Activated CD4-positive, CD25-positive, alpha-beta regulatory T cell (primary cell): ENCODE measurements around the gene PCSK1N.
"Not testable (repeated sequence)": the region's sequence is repeated elsewhere in the genome, so short reads cannot be mapped to it uniquely, and the experiment has no call there.

ENCODE experiments used
- DNase-seq, 4 experiments: peaks; one replicate each; lab custom pipeline; 2025; lab: John Stamatoyannopoulos, UW

Gene PCSK1N, protein sequence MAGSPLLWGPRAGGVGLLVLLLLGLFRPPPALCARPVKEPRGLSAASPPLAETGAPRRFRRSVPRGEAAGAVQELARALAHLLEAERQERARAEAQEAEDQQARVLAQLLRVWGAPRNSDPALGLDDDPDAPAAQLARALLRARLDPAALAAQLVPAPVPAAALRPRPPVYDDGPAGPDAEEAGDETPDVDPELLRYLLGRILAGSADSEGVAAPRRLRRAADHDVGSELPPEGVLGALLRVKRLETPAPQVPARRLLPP

DNA sequence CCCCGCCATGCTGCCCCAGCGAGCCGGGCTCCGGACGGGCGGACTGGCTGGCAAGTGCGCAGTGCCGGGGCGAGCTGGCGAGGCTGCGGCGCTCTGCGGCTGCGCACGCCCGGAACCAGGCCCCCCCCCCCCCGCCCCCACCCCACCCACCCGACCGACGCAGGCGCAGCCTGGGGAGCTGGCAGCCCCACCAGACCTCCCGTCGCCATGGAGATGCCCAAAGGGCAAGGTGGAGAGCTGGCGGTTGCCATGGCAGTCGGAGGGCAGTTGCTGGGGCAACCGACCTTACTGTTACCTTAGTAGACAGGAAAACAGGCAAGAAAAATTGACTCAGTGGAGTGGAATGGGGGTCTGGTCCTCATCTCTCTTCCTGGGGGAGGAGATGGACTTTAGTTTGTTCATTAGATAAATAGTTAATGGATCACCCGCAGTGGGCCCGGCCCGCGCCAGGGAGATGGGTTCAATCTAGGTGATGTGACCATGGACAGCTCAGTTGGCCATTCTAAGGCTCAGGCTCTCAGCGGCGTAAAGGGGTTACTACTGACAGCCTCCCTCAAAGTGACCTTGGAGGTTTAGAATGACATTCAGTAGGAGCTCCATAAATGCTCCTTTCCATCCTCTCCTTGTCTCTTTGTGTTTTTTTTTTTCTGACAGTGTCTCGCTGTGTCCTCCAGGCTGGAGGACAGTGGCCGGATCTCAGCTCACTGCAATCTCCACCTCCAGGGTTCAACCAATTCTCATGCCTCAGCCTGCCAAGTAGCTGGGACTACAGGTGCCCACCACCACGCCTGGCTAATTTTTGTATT lies at the start of gene PCSK1N:
Gene PCSK1N (minus strand): TSS at position 87 of the 806 bp plus-strand sequence. CDS start 78 bp downstream, at position 9.
- no peak for DNase-seq

DNA sequence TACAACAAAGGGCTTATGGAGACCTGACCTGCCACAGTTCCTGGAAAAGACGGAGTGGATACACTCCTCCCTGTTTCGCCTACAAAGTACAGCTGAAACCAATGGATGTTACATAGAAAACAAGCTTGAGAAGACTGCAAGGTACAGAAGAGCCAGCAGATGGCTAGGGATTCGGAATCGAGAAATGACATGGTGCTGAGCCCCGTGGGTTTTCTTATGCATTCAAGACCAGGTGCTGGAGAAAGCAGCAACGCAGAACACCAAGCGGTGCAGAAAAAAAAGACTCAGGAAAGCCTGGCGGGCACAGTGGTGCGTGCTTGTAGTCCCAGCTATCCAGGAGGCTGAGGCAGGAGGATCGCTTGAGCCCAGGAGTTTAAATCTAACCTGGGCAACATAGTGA lies 48.3 kb upstream of the PCSK1N start:
- no peak for DNase-seq

DNA sequence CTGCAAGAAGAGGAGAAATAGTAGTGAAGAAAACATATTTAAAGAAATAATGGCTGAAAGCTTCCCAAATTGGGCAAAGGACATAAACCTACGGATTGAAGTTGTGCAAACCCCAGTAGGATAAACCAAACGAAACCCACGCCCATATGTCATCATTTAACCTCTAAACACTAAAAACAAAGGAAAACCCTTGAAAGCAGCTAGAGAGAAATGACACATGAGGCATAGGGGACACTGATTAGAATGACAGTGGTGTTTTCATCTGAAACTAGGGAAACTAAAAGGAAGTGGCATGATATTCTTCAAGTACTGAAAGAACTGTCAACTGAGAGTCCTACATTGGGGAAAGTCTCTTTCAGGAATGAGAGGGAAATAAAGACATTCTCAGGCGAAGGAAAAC lies 41.5 kb upstream of the PCSK1N start:
- DNase-seq: not testable (repeated sequence)

DNA sequence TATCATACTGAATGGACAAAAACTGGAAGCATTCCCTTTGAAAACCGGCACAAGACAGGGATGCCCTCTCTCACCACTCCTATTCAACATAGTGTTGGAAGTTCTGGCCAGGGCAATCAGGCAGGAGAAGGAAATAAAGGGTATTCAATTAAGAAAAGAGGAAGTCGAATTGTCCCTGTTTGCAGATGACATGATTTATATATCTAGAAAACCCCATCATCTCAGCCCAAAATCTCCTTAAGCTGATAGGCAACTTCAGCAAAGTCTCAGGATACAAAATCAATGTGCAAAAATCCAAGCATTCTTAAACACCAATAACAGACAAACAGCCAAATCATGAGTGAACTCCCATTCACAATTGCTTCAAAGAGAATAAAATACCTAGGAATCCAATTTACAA lies 36.6 kb upstream of the PCSK1N start:
- not testable (repeated sequence) for DNase-seq

DNA sequence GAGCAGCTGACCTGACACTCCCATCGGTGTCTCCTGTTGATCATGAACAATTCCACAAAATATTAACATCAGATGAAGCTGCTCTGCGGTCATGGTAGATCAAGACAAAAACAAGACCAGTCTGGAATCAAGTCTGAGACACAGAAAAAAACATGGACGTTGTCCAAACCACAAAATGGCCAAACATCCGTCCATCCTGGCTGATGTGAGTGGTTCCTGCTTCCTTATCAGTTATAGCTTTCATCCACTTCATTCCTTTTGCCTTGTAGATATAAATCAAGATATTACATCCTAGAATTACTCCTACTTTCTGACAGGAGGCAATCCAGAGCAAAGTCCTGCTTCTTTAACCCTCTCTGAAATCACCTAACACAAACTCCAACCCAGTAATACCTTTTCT lies 28.8 kb upstream of the PCSK1N start:
- no peak for DNase-seq

DNA sequence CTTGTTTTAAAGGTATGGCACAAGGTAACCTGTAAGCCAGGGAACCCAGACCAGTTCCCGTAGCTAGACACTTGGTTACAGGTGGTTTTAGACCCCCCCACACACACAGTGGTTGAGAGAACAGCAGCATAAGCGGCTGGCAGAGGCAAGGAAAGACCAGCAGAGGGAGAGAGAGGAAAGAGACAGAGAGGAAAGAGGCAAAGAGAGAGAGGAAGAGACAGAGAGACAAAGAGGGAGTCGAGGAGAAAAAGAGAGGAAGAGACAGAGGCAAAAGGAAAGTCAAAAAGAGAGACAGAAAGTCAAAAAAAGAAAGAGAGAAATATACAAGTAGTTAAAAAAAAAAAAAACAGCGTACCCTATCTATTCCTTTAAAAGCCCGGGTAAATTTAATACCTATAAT lies 19.5 kb upstream of the PCSK1N start:
- no peak for DNase-seq

DNA sequence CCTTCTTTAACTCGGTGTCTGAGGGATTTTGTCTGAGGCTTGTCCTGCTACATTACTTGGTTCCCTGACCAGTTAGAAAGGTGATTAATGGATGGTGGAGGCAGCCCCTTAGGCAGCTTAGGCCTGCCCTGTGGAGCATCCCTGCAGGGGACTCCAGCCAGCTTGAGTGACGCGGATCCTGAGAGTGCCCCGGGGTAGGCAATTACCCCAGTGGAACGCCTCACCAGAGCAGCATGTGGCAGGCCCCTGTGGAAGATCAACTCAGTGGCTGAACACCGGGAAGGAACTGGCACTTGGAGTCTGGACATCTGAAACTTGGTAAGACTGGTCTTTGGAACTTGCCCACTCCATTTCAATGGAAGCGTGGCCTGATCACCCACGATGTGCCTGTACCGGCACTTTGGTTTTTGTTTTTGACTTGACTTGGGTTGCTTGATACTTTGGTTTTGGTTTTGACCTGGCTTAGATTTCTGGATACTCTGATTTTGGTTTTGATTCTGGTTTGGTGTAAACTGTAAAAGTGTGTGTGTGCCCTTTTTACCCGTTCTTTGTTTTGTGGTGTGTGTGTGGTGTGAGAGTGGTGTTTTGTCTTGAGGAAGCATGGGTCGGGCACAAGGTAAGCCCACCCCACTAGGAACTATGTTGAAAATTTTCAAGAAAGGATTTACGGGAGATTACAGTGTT lies 18.9 kb upstream of the PCSK1N start:
- DNase-seq: not testable (repeated sequence)

DNA sequence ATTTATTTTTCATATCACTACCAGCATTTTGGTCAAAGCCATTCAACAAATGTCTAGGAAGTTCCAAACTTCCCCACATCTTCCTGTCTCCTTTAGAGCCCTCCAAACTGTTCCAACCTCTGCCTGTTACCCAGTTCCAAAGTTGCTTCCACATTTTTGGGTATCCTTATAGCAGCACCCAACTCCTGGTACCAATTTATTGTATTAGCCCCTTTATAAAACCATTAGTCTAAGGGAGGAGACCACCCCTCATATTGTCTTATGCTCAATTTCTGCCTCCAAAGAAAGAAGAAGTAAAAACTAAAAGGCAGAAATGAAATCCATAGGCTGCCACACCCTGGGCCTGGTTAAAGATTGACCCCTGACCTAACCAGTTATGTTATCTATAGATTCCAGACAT lies 18.1 kb upstream of the PCSK1N start:
- not testable (repeated sequence) for DNase-seq

DNA sequence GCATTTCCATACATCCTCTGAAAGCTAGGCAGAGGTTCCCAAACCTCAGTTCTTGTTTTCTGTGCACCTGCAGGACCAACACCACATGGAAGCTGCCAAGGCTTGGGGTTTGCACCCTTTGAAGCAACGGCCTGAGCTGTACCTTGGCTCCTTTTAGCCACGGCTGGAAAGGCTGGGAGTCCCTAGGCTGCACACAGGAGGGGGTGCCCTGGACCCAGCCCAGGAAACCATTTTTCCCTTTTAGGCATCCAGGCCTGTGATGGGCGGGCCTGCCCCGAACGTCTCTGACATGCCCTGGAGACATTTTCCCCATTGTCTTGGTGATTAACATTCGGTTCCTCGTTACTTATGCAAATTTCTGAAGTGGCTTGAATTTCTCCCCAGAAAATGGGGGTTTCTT lies 17.4 kb upstream of the PCSK1N start:
- no peak for DNase-seq

DNA sequence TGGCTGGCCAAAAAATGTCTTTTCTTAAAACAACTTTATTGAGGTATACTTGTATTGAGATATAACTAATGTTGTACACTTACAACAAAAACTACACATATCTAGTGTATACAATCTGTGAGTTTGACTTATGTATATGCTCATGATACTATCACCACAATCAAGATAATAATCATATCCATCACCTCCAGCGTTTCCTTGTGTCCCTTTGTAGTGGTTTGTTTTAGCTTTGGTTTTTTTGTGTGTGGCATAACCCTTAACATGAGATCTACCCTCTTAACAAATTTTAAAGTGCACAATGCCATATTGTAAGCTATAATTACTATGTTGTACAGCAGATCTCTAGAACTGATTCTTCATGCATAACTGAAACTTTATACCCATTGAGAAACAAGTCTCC lies 13.4 kb upstream of the PCSK1N start:
- DNase-seq: no peak

DNA sequence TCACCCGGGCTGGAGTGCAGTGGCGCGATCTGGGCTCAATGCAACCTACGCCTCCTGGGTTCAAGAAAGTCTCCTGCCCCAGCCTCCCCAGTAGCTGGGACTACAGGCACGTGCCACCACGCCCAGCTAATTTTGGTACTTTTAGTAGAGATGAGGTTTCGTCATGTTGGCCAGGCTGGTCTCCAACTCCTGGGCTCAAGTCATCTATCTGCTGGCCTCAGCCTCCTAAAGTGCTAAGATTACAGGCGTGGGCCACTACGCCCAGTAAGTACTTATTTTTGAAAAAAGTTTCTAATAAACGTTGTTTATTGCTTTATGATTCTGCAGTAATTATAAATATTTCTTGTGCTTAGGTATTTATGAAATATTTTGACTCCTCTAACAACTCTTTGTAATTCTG lies 4.3 kb upstream of the PCSK1N start:
- DNase-seq: no peak

DNA sequence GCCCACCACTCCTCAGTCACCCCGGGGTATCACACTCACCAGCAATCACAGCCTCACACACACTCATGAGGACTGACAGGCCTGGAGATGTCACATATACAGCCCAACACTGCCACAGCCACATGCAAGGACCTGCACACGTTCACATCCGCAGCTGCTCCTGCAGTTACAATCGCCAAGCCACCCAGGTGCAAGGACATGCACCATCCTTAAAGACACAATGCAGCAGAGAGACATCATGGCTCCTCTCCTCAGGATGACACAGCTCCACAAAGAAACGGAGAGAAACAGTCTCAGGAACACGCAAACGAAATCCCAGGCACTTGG lies 1.1 kb downstream of the PCSK1N start:
- no peak for DNase-seq

DNA sequence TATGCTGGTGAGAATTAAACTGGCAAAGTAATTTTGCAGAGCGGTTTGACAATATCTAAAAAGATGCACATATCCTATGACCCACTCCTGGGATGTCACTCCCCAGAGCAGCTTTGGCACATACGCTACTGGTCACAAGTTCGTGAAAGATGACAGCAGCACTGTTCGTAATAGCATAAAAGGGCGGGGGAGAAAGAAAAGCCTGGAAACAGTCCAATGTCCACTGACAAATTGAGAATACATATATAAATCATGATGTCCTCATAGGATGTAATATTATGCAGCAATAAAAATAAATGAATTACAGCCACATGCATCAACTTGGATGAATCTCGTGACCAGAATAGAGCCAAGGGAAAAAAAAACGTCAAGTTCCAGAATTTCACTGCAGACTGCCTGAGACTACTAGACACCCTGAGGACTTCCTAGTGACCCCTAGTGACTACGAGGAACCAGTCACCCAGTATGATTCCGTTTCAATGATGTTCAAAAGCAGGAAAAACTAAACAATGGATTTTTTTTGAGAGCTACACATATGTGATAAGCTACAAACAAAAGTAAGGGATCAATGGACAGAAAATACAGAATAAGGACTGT lies 1.8 kb downstream of the PCSK1N start:
- DNase-seq: no peak

DNA sequence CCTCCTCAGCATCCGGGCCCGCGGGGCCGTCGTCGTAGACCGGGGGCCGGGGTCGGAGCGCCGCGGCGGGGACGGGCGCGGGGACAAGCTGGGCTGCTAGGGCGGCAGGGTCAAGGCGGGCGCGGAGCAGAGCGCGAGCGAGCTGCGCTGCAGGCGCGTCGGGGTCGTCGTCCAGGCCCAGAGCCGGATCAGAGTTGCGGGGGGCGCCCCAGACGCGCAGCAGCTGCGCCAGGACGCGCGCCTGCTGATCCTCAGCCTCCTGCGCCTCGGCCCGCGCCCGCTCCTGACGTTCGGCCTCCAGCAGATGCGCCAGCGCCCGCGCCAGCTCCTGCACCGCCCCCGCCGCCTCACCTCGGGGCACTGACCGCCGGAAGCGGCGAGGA lies 3.5 kb downstream of the PCSK1N start:
- no peak for DNase-seq

DNA sequence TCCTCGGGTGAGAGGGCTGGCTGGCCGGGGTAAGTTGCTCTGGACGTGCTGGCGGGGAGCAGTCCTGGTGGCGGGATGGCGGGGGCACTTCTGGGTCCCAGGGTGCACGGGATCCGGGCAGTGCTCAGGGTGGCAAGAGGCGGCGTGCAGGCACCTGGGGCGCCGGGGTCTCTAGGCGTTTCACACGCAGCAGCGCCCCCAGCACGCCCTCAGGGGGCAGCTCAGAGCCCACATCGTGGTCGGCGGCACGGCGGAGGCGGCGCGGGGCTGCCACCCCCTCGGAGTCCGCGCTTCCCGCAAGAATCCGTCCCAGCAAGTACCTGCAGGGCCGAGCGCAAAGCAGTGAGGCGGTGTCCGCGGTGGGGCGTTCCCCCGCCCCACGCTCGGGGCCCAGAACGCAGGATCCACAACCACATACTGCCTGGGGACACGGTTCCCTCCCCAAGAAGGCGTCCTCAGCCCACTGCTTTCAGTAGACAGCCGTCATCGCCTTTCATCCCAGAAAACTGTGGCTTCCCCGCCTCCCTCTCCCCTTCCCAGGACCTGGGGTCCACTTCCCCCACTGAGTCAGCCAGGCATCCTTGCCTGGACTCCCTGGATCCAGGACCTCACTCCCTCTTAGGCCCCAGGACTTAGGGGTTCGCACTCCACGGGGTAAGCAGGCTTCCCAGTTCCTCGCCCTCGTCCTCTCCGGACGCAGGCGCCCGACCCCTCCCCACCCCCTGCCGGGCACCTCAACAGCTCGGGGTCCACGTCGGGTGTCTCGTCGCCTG lies 4.1 kb downstream of the PCSK1N start:
- no peak for DNase-seq

DNA sequence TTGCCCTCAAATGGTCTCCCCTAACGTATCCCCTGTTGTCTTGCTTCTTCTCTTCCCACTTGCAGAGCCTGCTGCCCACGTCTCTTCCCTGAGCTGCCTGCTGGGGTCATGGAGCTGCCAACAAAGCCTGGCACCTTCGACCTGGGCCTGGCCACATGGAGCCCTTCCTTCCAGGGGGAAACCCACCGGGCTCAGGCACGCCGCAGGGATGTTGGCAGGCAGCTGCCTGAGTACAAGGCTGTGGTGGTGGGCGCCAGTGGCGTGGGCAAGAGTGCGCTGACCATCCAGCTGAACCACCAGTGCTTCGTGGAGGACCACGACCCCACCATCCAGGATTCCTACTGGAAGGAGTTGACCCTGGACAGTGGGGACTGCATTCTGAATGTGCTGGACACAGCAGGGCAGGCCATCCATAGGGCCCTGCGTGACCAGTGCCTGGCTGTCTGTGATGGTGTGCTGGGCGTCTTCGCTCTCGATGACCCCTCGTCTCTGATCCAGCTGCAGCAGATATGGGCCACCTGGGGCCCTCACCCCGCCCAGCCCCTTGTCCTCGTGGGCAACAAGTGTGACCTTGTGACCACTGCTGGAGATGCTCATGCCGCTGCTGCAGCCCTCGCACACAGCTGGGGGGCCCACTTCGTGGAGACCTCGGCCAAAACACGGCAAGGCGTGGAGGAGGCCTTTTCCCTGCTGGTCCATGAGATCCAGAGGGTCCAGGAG lies 6.2 kb downstream of the PCSK1N start:
- no peak for DNase-seq

DNA sequence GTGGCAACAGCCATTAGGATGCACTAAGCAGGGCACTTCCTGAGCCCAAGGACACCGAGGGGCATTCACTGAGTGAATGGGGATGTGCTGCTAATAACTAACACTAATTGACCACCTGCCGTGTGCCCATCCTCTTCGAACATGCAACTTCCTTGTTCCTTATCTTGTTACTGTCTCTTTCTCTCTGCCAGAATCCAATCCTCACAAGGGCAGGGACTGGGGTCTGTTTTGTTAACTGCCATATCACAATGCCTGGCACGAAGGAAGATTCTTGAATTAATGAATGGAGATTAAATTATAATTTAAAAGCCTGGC lies 7.8 kb downstream of the PCSK1N start:
- no peak for DNase-seq

DNA sequence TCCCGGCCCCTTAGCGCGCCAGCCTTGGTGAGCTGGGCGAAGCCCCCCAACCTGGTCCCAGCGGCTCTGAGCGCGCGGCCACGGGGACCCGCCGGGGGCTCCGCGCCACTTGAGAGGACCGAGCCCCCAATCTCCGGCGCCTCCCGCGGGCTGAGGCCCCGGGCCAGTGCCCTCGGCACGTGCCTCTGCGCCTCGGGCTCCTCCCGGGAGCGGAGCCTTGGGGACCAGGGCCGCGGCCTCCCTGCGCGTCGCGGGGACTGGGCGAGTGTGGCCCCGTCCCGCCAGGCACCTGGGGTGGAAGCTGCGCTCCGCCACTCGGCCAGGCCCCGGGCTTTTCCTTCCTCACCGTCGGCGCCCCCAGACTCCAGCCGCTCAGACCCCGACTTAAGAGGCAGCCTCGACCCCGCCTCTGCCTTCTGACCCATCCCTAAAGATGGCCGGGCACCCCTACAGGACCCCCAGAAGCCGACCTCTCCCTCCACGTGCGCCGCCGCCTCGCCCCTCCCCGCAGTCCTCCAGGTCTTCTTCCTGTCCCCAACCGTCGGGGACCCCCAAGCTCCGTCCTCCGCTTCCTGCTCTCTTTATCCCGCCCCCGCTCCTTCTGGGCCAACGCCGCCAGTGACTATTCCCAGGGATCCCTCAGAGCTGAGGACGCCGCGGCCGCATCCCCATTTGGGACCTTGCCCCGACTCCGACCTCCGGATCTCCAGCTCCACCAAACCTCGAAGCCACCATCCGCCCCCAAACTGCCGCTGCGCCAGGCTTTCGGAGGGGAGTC lies 8.3 kb downstream of the PCSK1N start:
- DNase-seq: no peak

DNA sequence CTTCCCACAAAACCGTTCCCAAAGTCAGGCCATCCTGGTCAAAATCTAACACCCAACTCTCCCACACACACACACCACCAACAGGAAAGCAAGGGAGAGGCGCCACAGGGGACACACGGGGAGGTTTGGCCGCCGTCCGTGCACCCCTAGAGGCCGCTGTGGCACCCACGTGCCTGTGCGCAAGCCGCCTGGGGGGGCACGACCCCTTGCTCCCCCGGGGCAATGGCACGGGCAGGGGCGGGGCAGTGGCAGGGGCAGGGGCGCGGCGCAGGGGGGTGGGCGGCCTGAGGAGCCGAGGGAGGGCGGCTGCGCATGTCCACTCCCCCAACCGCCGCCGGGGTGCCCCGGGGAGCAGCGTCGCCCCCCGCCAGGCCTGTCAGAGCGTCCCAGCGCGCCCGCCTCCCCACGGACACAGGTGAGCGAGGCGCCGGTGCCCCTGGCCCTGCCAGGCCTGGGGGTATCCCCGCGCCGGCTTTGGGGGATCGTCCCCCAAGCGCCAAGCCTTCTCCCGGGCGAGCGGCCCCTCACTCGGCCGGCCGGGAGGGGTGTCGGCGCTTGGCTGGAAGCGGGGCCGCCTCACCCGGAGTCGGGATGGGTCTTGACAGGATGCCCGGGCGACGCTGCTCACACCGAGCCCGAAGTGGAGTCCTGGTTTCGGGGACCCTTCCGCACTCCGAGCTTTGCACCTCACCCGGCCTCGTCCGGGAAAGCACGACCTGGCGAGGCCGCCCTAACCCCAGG lies 9.1 kb downstream of the PCSK1N start, which contains the start of gene ERAS:
Gene ERAS (plus strand): TSS at position 379 of the 741 bp plus-strand sequence. CDS start 2,611 bp downstream, outside the sequence.
- DNase-seq: no peak

DNA sequence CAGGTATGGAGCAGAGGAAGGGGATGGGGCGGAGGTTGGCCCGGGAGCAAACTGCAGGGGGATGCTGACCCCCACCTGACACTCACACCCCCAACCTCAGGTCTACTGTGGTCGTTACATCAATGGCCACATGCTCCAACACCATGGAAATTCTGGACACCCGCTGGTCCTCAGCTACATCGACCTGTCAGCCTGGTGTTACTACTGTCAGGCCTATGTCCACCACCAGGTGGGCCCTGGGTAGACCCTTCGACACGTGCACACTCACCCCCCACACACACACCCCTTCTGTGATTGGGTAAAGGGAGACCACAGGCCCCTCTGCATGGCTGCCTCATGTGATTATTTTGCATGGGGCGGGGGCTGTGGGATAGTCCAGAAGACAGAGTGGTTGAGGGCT lies 11.3 kb downstream of the PCSK1N start:
- no peak for DNase-seq
